Stimulated activated CD4-positive, alpha-beta T cell treated with anti-CD3 and anti-CD28 coated beads, Interleukin-2, amount 100 ng/mL, for 48 hours (primary cell): ENCODE data around the gene CEP19.
A peak's percentile ranks its signal among the peaks of the same experiment; 100 is the strongest.

Source experiments
- DNase-seq, 2 donors: peaks; one replicate each; pipeline ENCODE4 v3.0.0-alpha.2; 2020

Gene CEP19

DNA sequence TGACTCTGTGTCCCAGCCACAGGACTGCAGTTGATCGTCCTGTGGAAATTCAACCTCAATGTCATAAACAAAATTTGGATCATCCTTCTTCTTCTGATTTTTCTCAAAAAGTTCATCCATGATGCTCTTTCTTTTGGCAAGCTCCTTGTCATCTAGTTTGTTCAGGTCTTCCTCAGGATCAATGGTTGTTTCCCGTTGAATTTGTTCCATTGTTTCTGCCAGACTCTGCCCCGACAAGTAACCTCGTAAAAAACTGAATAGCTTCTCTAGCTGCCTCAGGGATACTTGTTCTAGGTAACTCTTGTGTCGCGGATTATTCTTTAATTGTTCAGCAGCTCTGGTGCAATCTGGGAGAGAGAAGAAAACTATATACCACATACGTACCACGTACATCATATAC lies 4.5 kb downstream of the CEP19 start:
- no peak for DNase-seq

DNA sequence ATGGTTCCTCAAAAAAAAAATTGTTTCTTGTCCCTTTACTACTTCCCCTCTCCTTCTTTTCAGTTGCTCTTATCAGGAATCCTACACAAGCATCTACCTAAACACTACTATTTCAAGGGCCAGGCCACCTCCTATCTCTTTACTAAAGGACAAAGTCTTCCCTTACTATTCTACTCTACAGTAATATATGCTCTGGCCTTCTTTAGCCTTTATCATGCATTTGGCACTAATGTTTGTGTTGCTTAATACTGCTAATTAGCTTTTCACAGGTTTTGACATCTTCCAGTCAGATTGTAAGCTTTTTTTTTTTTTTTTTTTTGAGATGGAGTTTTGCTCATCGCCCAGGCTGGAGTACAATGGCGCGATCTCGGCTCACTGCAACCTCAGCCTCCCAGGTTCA lies 5.3 kb downstream of the CEP19 start:
- DNase-seq: no peak

DNA sequence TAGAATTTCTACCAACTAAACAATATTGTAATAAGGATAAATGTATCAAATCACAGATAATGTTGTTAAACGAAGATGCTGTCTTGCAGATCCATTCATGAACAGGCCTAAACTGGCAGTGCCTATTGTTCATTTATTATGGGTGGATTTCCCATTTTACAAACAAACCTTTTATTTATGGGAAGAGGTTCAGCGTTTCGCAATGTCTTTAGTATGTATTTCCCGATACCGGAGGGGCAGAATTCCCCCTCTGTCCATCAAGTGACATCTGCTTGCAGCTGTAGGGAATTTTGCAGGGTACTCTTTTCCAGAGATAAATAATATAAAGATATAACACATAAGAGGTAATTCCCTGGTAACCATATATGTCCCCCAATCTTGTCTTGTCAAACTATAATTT lies 5.7 kb downstream of the CEP19 start:
- no peak for DNase-seq

DNA sequence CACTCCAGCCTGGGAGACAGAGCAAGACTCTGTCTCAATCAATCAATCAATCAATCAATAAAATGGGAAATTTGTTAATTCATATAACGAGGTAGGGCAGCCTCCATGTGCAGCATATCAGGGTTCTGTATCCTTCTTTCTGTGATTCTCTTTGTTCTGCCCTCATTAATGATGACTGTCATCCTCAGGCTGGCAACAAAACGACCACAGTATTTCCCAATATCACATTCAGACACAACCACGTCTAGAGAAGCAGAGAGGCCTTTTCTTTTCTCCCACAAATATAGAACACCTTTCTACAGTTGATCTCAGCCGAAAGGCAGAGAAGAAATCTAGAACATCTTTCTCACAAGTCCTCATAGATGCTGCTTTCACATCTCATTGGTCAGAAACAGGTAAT lies 11.2 kb downstream of the CEP19 start:
- no peak for DNase-seq

DNA sequence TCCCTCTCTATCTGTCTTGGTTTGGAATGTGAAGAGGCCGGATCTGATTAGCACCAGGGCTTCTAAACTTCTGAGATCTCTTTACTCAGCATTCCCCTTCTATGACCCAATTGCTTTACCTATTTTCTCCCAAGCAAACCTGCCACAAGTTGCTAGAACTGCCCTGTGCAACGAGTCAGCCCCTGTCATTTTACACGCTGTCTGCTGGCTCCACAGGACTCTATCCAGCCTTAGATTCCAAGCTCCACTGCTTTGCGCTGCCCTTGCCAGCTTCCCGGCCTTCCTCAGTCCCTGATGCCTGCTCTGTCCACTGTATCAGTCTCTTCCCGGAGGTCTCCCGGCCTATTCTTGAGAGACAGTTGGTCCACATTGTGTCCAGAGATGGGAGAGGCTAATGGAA lies 12.3 kb downstream of the CEP19 start:
- DNase-seq: no peak

DNA sequence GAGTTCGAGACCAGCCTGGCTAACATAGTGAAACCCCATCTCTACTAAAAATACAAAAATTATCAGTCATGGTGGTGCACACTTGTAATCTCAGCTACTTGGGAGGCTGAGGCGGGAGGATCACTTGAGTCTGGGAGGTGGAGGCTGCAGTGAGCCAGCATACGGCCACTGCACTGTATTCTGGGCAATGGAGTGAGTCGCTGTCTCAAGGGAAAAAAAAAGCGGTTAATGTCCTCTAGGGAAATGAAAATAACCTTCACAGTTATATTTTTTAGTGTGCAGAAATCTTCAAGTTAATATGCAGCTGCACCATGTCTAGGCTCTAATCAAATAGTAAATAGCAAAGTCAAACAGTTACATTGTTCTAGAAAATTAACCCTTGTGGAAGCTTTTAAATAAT lies 14.8 kb downstream of the CEP19 start:
- no peak for DNase-seq

DNA sequence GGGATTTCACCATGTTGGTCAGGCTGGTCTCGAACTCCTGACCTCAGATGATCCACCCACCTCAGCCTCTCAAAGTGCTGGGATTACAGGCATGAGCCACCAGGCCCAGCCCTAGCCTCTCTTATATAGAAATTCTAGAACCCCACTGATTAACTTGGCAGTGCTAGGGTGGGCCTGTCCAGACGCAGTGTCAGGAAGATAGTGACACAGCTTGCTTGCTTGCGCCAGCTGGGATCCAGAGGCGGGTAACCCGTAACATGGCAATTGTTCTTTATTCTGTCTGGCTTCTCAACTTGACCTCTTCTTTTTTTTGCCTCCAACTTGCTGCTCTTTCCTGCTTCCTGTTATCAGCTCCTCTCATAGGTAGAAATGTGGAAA lies 16.2 kb downstream of the CEP19 start:
- no peak for DNase-seq

DNA sequence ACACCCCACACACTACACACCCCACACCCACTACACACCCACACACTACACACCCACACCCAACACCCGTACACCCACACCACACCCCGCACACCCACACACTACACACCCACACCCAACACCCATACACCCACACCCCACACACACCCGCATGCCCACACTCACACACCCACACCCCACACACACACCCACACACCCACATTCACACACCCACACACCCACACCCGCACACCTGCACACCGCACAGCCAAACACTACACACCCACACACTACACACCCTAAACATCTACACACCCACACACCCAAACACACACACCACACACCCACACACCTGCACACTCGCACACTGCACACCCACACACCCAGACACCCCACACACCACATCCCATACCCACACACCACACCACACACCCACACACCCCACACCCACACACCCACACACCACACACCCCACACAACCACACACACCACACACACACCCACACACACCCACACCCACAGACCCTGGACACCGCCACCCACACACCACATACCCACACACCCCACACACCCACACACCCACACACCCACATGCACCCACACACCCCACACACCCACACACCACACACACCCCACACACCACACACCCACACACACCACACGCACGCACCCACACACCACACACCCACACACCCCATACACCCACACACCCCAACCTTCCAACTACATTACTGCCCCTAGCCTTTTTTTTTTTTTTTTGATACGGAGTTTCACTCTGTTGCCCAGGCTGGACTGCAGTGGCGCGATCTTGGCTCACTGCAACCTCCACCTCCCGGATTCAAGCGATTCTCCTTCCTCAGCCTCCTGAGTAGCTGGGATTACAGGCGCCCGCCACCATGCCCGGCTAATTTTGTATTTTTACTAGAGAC lies 16.9 kb downstream of the CEP19 start:
- DNase-seq: peak in 1 of 2 donors; percentile 10

DNA sequence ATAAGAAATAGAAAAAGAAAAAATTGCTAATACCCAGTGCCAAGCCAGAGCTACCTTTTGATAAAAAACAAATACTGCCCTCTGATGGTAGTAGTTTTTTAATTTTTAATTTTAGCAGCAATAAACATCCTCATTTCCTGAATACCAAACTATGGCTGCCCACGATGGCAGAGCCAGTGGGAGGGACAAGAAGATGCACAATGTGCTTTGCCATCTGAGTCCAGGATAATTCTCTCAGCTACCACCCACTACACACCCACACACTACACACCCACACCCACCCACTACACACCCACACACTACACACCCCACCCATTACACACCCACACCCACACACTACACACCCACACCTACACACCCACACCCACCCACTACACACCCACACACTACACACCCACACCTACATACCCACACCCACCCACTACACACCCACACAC lies 17.8 kb downstream of the CEP19 start:
- DNase-seq: peak; percentile 5 to 7

DNA sequence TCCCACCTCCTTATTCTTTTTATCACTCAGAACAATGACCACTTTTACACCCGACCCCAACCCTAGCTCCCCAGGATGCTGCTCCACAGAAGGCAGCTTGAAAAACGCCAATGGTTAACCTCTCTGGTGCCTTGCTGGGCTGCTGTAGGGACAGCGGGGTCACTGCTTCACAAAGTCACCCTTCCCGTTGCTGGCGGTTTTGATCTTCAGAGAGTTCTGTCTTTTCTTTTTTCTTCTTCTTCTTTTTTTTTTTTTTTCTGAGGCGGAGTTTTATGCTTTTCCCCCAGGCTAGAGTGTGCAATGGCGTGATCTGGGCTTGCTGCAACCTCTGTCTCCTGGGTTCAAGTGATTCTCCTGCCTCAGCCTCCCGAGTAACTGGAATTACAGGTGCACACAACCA lies 20.7 kb downstream of the CEP19 start:
- no peak for DNase-seq

DNA sequence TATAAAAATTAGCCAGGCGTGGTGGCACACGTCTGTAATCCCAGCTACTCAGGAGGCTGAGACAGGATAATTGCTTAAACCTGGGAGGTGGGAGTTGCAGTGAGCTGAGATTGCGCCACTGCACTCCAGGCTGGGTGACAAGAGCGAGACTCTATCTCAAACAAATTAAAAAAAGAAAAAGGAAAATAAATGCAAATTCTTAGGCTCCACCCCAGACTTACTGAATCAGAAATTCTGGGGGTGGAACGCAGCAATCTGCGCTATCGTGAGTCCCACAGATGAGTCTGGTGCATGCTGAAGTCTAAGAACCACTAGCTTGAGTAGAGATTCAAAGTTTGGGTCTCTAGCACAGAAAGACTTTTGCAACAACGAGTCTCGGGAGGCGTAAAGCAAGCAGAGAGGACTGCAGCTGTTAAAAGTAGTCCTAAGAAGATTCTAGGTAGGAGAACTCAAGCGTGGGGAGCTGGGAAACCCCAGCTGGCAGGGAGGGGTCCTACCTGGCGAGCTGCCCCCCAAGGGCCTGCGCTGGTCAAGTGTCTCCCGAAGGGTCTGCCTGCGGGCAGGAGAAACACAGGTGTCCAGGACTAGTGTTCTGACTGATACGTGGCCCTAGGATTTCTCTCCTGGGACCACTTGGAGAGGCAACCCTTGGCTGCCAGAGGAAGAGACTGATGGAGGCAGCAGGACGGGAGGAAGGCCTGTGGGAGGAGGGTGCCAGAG lies 21.9 kb downstream of the CEP19 start:
- DNase-seq: no peak

DNA sequence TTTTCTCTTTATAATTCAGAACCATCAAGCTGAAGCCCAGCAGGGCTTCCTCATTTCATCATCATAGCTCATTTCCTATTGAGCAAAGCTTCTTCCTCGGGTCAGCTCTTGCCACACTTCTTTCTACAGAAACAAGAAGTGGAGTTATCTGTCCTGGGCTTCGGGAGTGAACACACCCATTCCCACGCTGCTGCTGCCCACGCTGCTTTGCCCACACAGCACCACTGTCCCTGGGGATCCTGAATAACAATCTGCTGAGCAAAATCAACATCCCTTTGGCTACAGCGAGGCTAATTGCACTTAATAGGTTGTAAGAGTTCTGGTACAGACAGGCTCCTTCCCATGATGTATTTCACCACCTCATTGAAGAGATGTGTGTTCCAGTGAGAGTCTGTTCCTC lies 23.7 kb downstream of the CEP19 start:
- no peak for DNase-seq

DNA sequence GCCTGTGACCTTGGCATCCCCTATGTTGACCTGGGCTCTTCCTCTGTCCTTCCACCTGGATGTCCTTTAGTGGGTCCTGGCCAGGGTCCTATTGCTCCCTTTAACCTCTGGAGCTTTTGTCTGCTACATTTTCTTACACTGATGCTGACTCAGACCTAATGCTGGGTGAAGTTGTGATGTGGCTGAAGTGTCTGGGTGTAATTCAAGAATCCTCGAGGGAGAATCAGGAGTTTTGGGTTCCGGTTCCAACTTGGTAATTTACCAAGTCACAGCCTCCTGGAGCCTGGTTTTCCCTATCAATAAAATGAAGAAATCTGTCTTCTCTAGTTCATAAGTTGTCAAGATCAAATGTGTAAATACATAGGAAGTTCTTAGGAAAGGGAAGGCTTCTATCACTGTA lies 25.6 kb downstream of the CEP19 start:
- no peak for DNase-seq

DNA sequence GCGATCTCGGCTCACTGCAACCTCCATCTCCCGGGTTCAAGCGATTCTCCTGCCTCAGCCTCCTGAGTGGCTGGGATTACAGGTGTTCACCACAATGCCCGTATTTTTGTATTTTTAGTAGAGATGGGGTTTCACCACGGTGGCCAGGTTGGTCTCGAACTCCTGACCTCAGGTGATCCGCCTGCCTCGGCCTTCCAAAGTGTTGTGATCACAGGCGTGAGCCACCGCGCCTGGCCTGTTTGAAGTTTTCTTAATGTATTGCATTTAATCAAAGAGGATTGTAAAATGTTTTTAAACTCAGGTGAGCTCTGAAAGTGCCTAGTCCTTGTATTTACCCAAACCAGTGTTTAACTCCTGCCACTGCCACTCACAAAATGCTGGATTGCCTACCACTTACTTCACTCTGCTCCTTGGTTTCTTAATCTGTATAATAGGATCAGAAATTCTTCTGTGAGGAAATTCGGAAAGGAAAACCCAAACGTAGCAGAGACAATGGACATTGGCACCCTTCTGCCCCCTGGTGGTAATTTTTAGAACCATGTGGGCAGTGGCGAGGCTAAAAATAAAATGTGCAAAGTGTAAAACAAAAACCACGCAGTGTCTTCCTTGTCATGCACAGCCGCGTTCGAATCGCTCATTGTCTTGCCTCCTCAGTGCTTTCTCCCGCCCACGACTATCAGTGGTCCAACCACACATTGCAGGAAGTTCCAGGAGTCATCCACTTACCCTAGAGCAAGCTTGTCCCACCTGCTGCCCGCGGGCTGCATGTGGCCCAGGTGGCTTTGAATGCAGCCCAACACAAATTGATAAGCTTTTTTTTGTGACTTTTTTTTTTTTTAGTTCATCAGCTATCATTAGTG lies 27.3 kb downstream of the CEP19 start:
- peak; percentile 63 for DNase-seq

DNA sequence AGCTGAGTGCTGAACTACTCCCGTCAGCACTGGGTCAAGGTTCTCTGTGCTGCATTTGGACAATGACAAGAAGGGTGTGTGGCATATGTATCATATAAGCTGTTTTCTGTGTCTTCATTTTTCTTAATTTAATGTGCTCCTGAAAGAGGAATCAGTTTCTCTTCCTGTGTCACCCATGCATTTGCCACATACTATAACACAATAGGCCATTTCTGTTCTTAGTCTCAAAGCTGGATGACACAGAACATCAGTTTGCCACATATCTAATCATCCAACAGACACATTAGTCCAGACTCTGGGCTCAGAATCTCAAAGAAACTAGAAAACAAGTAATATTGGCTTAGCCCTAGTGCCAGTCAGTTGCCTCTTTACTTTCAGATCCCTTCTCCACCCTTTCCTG lies 34.1 kb downstream of the CEP19 start:
- no peak for DNase-seq

DNA sequence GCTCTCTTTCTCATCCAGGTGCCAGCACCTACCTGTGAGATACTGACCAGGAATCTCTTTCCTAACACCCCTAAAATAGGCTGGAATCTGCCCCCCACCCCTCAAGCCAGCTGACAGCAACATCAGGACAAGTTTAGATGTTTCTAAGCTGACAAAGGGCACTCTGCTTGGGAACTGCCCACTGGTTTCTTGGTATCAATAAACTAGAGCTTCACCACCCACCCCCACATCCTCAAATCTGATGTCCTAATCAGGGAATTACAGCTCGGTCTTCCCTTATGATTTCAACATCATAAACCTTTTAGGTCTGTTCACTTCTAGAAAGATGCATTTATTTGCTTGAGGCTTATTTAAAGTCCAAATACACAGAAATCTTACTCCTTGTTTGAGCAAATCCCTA lies 34.7 kb downstream of the CEP19 start:
- DNase-seq: no peak

DNA sequence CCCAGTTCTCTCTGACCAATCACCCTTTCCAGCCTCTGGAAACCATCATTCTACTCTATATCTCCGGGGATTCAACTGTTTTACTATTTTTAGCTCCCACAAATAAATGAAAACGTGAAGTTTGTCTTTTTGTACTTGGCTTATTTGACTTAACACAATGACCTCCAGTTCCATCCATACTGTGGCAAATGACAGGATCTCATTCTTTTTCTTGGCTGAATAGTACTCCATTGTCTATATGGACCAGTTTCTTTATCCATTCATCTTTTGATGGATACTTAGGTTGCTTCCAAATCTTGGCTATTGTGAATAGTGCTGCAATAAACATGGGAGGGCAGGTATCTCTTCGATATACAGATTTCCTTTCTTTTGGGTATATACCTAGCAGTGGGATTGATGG lies 38.4 kb downstream of the CEP19 start:
- DNase-seq: no peak

DNA sequence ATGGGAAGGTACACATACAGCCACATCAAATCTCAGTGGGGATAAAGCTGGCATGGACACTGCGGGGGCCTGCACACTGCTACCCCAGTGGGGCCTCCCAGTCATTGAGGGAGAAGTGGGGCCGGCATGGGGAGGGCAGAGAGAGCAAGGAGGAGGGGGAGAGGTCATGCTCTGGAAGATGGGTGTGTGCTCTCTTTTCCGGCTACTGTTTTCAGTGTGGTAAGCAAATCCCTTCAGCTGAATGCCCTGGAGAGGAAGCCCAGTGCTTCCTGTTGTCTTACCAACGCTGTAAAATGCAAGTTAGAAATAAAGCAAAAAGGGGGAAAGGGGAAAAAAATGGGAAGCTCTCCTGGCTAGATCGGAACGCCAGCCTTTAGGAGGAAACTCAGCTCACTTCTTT lies 41.7 kb downstream of the CEP19 start:
- no peak for DNase-seq

DNA sequence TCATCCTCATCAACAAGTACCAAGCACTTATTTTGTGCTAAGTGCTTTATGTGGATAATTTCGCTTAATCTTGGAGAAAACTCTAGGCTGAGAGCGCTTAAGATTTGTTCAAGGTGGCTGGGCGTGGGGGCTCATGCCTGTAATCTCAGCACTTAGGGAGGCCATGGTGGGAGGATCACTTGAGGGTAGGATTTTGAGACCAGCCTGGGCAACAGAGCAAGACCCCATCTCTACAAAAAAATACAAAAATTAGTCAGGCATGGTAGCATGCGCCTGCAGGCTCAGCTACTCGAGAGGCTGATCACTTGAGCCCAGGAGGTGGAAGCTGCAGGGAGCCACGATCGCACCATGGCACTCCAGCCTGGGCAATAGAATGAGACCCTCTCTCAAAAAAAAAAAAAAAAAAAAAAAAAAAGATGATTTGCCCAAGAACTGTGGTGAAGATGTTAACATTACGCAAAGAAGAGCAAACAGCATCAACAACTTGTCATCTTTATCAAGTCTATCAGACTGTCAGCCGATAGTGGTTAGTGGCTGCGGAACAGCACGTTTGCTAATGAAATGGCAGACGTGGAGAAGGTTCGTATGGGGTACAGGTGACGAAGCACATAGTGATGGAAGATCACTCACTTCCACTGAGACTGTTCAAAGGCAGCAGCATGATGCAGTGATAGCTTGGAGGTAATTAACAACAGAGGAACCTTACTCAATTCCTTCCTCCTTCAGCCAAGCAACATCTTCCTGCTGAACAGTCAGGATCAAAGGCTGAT lies 44.8 kb downstream of the CEP19 start:
- DNase-seq: no peak

DNA sequence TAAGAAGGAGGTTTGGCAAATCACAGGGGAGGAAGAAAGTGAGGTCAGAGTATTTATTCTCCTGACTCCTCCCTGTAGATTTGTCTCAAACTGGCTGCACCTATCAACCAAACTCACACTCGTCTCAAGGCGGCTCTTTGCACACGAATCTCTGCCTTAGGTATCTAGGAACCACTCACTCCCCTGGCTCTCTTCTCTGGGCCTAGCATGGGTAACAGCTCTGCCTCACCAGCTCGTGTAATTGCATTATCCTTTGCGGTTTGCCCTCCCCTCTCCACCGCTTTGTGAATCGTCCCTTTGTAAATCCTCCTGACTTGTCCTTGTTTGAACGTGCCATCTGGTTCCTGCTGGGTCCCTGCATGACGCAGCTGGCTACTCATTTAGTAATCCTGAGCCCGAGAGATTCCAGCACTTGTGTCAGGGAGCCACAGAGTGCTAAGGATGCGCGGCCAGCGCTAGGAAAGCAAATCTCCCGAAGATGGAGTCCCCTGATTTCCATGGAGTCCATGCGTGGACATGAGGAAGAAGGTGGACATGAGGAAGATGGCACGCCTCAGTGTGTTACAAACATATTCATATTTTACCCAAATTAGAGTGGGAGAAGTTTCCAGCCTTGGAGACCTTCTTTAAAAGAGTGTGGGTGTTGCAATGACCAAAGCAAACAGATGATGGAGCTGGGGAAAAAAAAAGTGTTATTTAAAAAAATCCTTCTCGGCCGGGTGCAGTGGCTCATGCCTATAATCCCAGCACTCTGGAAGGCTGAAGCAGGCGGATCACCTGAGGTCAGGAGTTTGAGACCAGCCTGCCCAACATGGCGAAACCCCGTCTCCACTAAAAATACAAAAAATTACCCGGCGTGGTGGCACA lies 45.8 kb downstream of the CEP19 start:
- DNase-seq: no peak

DNA sequence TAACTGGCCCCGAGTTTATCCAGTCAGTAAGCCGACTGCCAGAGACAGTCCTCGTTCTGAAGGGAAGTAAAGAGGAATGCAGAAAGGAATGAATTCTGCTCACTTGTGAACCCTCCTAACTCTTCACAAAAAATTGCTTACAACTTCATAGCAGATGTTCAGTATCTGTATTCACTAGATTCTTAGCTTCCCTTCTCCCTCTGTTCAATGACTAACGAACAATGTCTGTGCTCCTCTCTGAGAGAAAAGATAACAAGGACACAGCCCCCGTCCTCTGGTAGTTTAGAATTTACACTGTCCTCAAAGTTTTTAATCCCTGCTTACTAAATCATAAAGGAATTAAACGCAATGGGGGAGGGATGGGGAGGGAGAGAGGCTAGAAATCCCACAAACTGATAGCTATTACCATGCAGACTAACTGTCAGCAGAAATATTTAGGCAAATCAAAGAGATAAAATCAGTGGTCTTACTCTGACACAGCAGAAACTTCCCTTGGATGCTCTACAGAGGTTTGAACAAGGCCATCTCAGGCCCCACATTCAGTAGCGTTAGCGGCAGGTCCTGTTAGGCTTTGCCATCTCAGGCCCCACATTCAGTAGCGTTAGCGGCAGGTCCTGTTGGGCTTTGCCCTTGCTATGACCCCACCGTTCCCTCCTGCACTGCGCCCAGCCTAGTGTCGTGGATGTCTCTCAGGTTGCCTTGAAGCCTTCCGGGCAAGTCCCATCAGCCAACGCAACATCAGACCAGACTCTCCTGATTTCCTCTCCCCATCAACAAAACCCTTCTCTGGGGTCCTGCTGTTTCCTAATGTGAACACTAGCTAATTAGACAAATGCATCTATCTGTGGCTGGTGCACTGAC lies 49.1 kb downstream of the CEP19 start:
- DNase-seq: no peak
